GM10266 (cell line): ENCODE data around the gene CNTNAP2.

Experiments used
- DNase-seq: peaks from one replicate; pipeline ENCODE4 v3.0.0; 2012; ENCODE audit errors: extremely low spot score
- TF ChIP-seq, protein P1 (sequence below): IDR thresholded peaks from 2 replicates; pipeline ENCODE4 v1.5.1; 2012; ENCODE audit warnings: mild to moderate bottlenecking, low read depth; ENCODE audit not compliant: control insufficient read depth, insufficient read depth; ENCODE audit errors: missing control alignments

The CNTNAP2 gene

DNA sequence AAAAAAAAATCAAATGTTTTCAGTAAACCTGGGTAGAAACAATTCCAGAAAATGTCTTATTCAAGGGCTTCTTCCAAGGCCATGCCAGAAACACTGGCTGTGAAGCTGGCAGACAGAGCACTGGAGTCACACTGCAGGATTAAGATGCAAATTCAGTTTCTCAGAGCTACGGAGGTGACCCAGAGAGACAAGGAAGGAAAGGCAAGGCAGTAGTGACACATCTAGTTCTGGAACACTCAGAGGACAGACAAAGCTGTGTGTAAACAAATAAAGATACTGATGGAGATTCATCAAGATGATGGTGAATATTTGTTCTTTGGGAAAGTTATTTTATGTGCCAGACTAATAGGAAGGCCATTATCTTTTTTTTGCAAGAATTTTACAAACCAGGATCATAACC lies 1865.7 kb downstream of the CNTNAP2 start:
- DNase-seq = no peak
- TF ChIP-seq, protein P1, sequence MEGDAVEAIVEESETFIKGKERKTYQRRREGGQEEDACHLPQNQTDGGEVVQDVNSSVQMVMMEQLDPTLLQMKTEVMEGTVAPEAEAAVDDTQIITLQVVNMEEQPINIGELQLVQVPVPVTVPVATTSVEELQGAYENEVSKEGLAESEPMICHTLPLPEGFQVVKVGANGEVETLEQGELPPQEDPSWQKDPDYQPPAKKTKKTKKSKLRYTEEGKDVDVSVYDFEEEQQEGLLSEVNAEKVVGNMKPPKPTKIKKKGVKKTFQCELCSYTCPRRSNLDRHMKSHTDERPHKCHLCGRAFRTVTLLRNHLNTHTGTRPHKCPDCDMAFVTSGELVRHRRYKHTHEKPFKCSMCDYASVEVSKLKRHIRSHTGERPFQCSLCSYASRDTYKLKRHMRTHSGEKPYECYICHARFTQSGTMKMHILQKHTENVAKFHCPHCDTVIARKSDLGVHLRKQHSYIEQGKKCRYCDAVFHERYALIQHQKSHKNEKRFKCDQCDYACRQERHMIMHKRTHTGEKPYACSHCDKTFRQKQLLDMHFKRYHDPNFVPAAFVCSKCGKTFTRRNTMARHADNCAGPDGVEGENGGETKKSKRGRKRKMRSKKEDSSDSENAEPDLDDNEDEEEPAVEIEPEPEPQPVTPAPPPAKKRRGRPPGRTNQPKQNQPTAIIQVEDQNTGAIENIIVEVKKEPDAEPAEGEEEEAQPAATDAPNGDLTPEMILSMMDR = no peak

DNA sequence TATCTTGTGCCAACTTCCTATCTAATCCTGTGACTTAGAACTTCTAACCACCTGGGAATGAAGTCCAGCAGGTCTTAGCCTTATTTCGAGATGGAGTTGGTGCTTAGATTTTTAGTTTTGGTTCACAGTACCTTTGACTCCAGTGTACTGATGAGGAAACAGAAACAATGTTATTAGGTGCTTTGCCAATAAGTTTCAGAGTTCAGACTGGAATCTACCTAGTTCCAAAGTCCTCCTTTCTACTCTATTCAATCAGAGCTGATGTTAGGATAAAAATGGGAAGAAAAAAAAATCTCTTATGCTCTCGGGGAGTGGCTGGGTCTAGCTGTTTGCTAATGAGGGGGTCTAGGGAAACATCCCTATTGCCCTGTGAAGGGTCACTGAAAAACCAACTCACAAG lies 1867.7 kb downstream of the CNTNAP2 start:
- TF ChIP-seq, protein P1 = no peak
- DNase-seq = no peak

DNA sequence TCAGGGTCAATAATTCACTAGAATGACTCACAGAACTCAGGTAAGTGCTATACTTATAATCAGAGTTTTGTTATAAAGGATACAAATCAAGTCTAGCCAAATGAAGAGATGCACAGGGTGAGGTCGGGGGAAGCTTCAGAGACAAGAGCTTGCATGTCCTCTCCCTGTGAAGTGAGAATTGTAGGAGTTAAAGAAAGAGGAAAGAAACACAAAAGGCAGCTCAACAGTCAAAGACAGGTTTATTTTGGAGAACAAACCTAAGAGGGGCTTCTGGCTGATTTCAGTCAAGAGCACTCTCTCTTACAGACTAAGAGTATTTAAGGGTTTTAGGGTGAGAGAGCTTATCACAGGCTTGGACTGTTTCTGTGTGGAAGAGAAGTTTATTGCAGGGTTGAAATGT lies 1873.5 kb downstream of the CNTNAP2 start:
- TF ChIP-seq, protein P1 = no peak
- DNase-seq = no peak

DNA sequence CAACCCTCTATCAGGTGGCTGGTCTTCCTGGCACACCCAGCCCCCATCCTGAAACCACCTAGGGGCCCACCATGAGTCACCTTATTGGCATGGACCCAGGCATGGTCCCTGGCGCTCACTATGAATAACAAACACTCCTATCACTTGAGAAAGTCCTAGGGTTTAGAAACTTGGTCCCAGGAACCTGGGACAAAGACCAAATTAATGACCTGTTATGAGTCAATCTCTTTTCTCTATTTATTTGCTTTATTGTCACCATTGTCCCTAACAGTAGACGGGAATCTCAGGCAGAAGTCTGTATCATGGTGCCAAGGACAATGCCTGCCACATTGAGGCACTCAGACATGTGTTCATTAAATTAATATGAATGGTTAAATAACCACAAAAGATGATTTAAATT lies 1874.3 kb downstream of the CNTNAP2 start:
- DNase-seq = no peak
- TF ChIP-seq, protein P1 = no peak

DNA sequence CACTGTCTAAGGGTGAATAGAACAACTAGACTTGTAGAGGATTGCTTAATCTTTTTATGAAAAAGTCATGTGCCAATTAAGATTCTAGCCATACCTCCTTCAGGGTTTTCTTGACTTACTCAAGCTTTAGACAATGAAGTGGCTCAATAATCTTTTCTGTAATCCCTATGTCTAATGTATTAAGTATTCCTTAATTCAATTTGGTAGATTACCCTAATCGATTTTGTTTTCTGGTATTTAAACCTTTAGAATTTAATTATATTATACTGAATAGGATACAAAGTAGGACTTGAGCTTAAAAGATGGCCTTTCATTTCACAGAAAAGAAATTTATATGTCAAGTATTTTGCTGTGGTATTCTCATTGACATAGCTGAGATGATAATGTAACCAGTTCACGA lies 1876.1 kb downstream of the CNTNAP2 start:
- DNase-seq = no peak
- TF ChIP-seq, protein P1 = no peak

DNA sequence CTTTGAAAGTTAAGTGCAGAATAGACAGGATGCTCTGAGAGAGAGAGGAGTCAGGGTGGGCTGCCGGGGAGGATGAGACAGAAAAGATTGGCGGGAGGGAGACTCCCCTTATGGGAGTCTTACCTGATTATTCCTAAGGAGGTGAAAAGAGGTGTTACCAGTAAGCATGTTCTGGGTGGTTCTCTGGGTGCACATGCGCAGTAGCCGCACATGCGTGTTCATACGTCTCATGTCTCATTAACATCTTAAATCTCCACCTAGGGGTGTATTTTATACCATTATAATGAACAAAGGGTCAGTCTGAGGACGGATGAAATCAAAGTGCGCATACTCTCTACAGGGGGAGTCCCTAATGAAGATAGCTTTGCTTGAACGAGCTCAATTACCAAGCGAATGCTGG lies 1881.0 kb downstream of the CNTNAP2 start:
- TF ChIP-seq, protein P1 = no peak
- DNase-seq = no peak

DNA sequence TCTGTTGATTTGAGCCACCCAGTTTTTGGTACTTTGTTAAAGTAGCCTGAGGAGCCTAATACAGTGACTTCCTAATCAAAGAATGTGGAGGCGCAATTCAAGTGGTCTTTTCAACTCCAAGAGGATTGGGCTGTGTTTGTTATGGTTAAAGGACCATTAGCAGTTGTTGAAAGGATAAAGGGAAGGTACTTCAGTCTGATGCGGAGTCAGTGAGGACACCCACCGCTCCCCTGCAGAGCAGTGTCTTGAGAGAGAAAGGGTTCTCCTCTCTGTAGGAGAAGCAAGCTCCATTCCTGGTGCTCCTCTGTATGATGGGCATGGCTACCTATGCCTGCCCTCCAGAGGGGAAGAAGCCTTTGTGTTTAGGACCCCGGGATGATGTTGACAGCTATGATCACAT lies 1883.4 kb downstream of the CNTNAP2 start:
- no peak for DNase-seq
- TF ChIP-seq, protein P1 = no peak
